Uterus (tissue), 2 donors: ENCODE measurements around the gene ZDHHC5.
"Not testable (repeated sequence)": the region's sequence is repeated elsewhere in the genome, so short reads cannot be mapped to it uniquely, and the experiment has no call there.

Experiments
- POLR2A ChIP-seq, 2 donors: fragments of 450-650 bp; IDR thresholded peaks; one replicate each; pipeline ENCODE4 v1.6.1; 2016; ENCODE audit warnings: antibody characterized with exemption in 2 of 2, mild to moderate bottlenecking in 1 of 2, moderate library complexity in 1 of 2
- TF ChIP-seq, protein P1 (sequence below), 4 experiments: fragments of 200-600 bp in 2 of 4; fragments of 450-650 bp in 2 of 4; sonication (generic) in 2 of 4; IDR thresholded peaks; one replicate each; pipeline ENCODE4 v1.5.1; 2016 to 2019; ENCODE audit warnings: antibody characterized with exemption in 4 of 4, mild to moderate bottlenecking in 2 of 4, moderate library complexity in 1 of 4

DNA sequence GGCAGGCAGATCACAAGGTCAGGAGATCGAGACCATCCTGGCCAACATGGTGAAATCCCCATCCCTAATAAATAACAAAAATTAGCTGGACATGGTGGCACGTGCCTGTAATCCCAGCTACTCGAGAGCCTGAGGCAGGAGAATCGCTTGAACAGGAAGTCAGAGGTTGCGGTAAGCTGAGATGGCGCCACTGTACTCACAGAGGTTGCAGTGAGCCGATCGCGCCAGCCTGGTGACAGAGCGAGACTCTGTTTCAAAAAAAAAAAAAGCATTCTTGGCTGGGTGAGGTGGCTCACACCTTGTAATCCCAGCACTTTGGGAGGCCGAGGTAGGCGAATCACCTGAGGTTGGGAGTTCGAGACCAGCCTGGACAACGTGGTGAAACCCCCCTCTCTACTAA, 15.7 kb upstream of the ZDHHC5 start:
- TF ChIP-seq, protein P1, sequence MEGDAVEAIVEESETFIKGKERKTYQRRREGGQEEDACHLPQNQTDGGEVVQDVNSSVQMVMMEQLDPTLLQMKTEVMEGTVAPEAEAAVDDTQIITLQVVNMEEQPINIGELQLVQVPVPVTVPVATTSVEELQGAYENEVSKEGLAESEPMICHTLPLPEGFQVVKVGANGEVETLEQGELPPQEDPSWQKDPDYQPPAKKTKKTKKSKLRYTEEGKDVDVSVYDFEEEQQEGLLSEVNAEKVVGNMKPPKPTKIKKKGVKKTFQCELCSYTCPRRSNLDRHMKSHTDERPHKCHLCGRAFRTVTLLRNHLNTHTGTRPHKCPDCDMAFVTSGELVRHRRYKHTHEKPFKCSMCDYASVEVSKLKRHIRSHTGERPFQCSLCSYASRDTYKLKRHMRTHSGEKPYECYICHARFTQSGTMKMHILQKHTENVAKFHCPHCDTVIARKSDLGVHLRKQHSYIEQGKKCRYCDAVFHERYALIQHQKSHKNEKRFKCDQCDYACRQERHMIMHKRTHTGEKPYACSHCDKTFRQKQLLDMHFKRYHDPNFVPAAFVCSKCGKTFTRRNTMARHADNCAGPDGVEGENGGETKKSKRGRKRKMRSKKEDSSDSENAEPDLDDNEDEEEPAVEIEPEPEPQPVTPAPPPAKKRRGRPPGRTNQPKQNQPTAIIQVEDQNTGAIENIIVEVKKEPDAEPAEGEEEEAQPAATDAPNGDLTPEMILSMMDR (IDR thresholded peaks at IDR 0.05): not testable (repeated sequence)
- TF ChIP-seq POLR2A (IDR thresholded peaks at IDR 0.05): not testable (repeated sequence)
